ENCODE measurements around the gene PRRX2.
"Not testable (repeated sequence)": the region's sequence is repeated elsewhere in the genome, so short reads cannot be mapped to it uniquely, and the experiment has no call there.

Gene PRRX2

GRCh38 chr9:129654554-129655040 lies 10.8 kb upstream of the PRRX2 start:
- TF ChIP-seq CTCF (IDR thresholded peaks at IDR 0.05; ENCODE audit: control insufficient read depth, extremely low read depth, insufficient read depth), result no peak
- DNase-seq (ENCODE audit: low read depth), result no peak
- no peak overlapping the region for H3K4me3 ChIP-seq (ENCODE audit: low read depth, low read length)

- no peak for DNase-seq (ENCODE audit: low read depth)
- TF ChIP-seq CTCF (IDR thresholded peaks at IDR 0.05; ENCODE audit: control insufficient read depth, extremely low read depth, insufficient read depth), result no peak
- H3K4me3 ChIP-seq (ENCODE audit: low read depth, low read length), result no peak overlapping the region
These were observed 10.3 kb upstream of the PRRX2 start for GRCh38 chr9:129655154-129655553.

- TF ChIP-seq CTCF (IDR thresholded peaks at IDR 0.05; ENCODE audit: control insufficient read depth, extremely low read depth, insufficient read depth), result no peak
- no peak for DNase-seq (ENCODE audit: low read depth)
- H3K4me3 ChIP-seq (ENCODE audit: low read depth, low read length), result no peak overlapping the region
These were observed 9.8 kb upstream of the PRRX2 start for GRCh38 chr9:129655696-129656095.

- no peak overlapping the region for H3K4me3 ChIP-seq (ENCODE audit: low read depth, low read length)
- TF ChIP-seq CTCF (IDR thresholded peaks at IDR 0.05; ENCODE audit: control insufficient read depth, extremely low read depth, insufficient read depth), result no peak
- no peak for DNase-seq (ENCODE audit: low read depth)
These were observed 8.6 kb upstream of the PRRX2 start for GRCh38 chr9:129656795-129657390.

GRCh38 chr9:129661029-129661428 lies 4.4 kb upstream of the PRRX2 start:
- no peak for TF ChIP-seq CTCF (IDR thresholded peaks at IDR 0.05; ENCODE audit: control insufficient read depth, extremely low read depth, insufficient read depth)
- no peak for DNase-seq (ENCODE audit: low read depth)
- H3K4me3 ChIP-seq (ENCODE audit: low read depth, low read length), result no peak overlapping the region

DNA sequence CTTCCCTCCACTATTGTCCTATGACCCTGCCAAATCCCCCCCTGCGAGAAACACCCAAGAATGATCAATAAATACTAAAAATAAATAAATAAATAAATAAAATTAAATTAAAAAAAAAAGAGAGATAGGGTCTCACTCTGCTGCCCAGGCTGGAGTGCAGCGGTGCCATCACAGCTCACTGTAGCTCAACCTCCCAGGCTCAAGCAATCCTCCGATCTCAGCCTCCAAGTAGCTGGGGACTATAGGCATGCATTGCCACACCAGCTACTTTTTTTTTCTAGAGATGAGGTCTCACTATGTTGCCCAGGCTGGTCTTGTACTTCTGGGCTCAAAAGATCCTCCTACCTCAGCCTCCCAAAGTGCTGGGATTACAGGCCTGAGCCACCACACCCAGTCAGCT lies 3.2 kb upstream of the PRRX2 start:
- DNase-seq (ENCODE audit: low read depth); H3K4me3 ChIP-seq (ENCODE audit: low read depth, low read length): not testable (repeated sequence)

GRCh38 chr9:129664746-129665388 lies 580 bp upstream of the PRRX2 start:
- no peak for DNase-seq (ENCODE audit: low read depth)
- no peak for TF ChIP-seq CTCF (IDR thresholded peaks at IDR 0.05; ENCODE audit: control insufficient read depth, extremely low read depth, insufficient read depth)
- H3K4me3 ChIP-seq (ENCODE audit: low read depth, low read length), result no peak overlapping the region

All from LNCaP clone FGC (cell line).